Trophoblast cell (in vitro differentiated cells and primary cell): ENCODE measurements around the gene FBXL19.

ENCODE experiments used
- DNase-seq, 2 donors: peaks; one replicate each; pipeline ENCODE4 v3.0.0-alpha.2; 2016
- H2AFZ ChIP-seq: 2 replicates; pipeline ENCODE4 v1.6.1; 2013; ENCODE audit warnings: low read length, moderate library complexity, mild to moderate bottlenecking; ENCODE audit not compliant: insufficient read depth, poor library complexity
- H2AK5ac ChIP-seq: 2 replicates; pipeline ENCODE4 v1.6.1; 2013; ENCODE audit warnings: mild to moderate bottlenecking, low read length
- H2BK120ac ChIP-seq: 2 replicates; pipeline ENCODE4 v1.6.1; 2013; ENCODE audit warnings: low read length, mild to moderate bottlenecking, moderate library complexity; ENCODE audit not compliant: insufficient read depth, poor library complexity
- H2BK12ac ChIP-seq: 2 replicates; pipeline ENCODE4 v1.6.1; 2013; ENCODE audit warnings: mild to moderate bottlenecking, low read length, moderate library complexity
- H2BK5ac ChIP-seq: 2 replicates; pipeline ENCODE4 v1.6.1; 2013; ENCODE audit warnings: low read length, low read depth, moderate library complexity, mild to moderate bottlenecking; ENCODE audit not compliant: poor library complexity
- H3K14ac ChIP-seq: 2 replicates; pipeline ENCODE4 v1.6.1; 2013; ENCODE audit warnings: mild to moderate bottlenecking, low read length
- H3K18ac ChIP-seq: 2 replicates; pipeline ENCODE4 v1.6.1; 2013; ENCODE audit warnings: mild to moderate bottlenecking, low read length
- H3K23ac ChIP-seq: 2 replicates; pipeline ENCODE4 v1.6.1; 2013; ENCODE audit warnings: low read length
- H3K27ac ChIP-seq: 2 replicates; pipeline ENCODE4 v1.5.1; 2013; ENCODE audit warnings: low read depth, mild to moderate bottlenecking, inconsistent platforms, low read length, moderate library complexity
- H3K27me3 ChIP-seq: 2 replicates; pipeline ENCODE4 v1.6.1; 2013; ENCODE audit warnings: inconsistent platforms, mild to moderate bottlenecking, low read length, moderate library complexity; ENCODE audit not compliant: insufficient read depth
- H3K36me3 ChIP-seq, 2 experiments: 1 replicate in 1 of 2; 2 replicates in 1 of 2; pipeline ENCODE4 v1.6.1; 2013; ENCODE audit warnings: low read length in 2 of 2, mild to moderate bottlenecking in 2 of 2, moderate library complexity in 1 of 2; ENCODE audit not compliant: insufficient read depth in 2 of 2, control insufficient read depth in 1 of 2
- H3K4ac ChIP-seq: 2 replicates; pipeline ENCODE4 v1.6.1; 2013; ENCODE audit warnings: low read depth, mild to moderate bottlenecking, low read length, moderate library complexity
- H3K4me1 ChIP-seq, 2 experiments: 1 replicate in 1 of 2; 2 replicates in 1 of 2; pipeline ENCODE4 v1.6.1; 2013; ENCODE audit warnings: low read length in 2 of 2, mild to moderate bottlenecking in 2 of 2, moderate library complexity in 1 of 2; ENCODE audit not compliant: insufficient read depth in 2 of 2, control insufficient read depth in 1 of 2
- H3K4me2 ChIP-seq: 2 replicates; pipeline ENCODE4 v1.6.1; 2013; ENCODE audit warnings: inconsistent platforms, mild to moderate bottlenecking, low read length, moderate library complexity
- H3K4me3 ChIP-seq: 2 replicates; pipeline ENCODE4 v1.5.1; 2013; ENCODE audit warnings: mild to moderate bottlenecking, low read depth, low read length, inconsistent platforms
- H3K79me1 ChIP-seq: one replicate; pipeline ENCODE4 v1.6.1; 2013; ENCODE audit warnings: low read length
- H3K79me2 ChIP-seq: 2 replicates; pipeline ENCODE4 v1.6.1; 2013; ENCODE audit warnings: low read length, mild to moderate bottlenecking; ENCODE audit not compliant: control insufficient read depth, insufficient read depth, poor library complexity
- H3K9ac ChIP-seq: 2 replicates; pipeline ENCODE4 v1.6.1; 2013; ENCODE audit warnings: mild to moderate bottlenecking, low read length
- H3K9me3 ChIP-seq: 2 replicates; pipeline ENCODE4 v1.6.1; 2013; ENCODE audit warnings: low read depth, mild to moderate bottlenecking, control low read depth, inconsistent platforms, low read length; ENCODE audit not compliant: insufficient read depth
- H4K12ac ChIP-seq: 2 replicates; pipeline ENCODE4 v1.6.1; 2013; ENCODE audit warnings: low read depth, mild to moderate bottlenecking, low read length, moderate library complexity
- H4K8ac ChIP-seq: 2 replicates; pipeline ENCODE4 v1.6.1; 2013; ENCODE audit warnings: low read depth, mild to moderate bottlenecking, low read length, moderate library complexity
- H4K91ac ChIP-seq: one replicate; pipeline ENCODE4 v1.6.1; 2013; ENCODE audit warnings: low read depth, mild to moderate bottlenecking, low read length, moderate library complexity
- WGBS: extraction: QIAGEN DNeasy Blood & Tissue Kit; methylation state at CpG from one replicate; pipeline ENCODE4 v1.1.7; 2013; ENCODE audit warnings: missing lambda C conversion rate; ENCODE audit not compliant: insufficient read length, insufficient coverage; ENCODE audit errors: extremely low coverage; 5-methylcytosine and 5-hydroxymethylcytosine counted together

FBXL19 gene

GRCh38 chr16:30980434-30980833 lies 57.1 kb downstream of the FBXL19 start:
- no peak overlapping the region for H3K9ac ChIP-seq
- H3K23ac ChIP-seq, result no peak overlapping the region
- H2BK12ac ChIP-seq, result no peak overlapping the region
- H3K18ac ChIP-seq, result no peak overlapping the region
- WGBS, result no CpG with 5 or more reads among the region's 29 CpGs
- H4K12ac ChIP-seq, result no peak overlapping the region
- H3K4me3 ChIP-seq, result no peak overlapping the region
- no peak overlapping the region for H3K14ac ChIP-seq
- no peak overlapping the region for H2BK120ac ChIP-seq
- H4K8ac ChIP-seq, result no peak overlapping the region
- no peak overlapping the region for H2AFZ ChIP-seq
- H2AK5ac ChIP-seq, result no peak overlapping the region
- no peak overlapping the region for H3K4me2 ChIP-seq
- no peaks in the 10 kb centered on the region for H3K79me2 ChIP-seq
- no peaks in the 10 kb centered on the region for H3K27me3 ChIP-seq
- H3K9me3 ChIP-seq, result peaks cover 3% of the 10 kb centered on the region
- DNase-seq, result no peak
- no peaks in the 10 kb centered on the region for H3K4me1 ChIP-seq
- no peaks in the 10 kb centered on the region for H3K79me1 ChIP-seq
- no peak overlapping the region for H4K91ac ChIP-seq
- no peak overlapping the region for H3K4ac ChIP-seq
- peaks cover 80 to 82% of the 10 kb centered on the region in 2 experiments for H3K36me3 ChIP-seq
- H3K27ac ChIP-seq, result no peak overlapping the region
- no peak overlapping the region for H2BK5ac ChIP-seq

DNA sequence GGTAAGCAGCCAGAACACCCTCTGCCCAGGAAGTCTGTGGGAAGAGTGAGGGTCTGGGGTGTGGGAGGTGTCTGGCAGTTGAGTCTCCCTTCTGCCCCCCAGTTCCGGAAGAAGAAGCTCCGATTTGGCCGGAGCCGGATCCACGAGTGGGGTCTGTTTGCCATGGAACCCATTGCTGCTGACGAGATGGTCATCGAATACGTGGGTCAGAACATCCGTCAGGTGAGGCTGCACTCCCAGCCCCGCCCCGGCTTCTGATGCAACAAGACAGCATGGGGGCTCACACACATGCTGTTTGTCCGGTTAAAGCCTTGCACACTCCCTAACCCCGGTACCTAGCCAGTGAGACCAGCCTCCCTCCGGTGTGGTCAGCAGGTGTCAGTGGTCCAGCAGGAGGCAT lies 57.6 kb downstream of the FBXL19 start:
- H3K79me2 ChIP-seq, result no peaks in the 10 kb centered on the region
- no CpG with 5 or more reads among the region's 14 CpGs for WGBS
- H3K18ac ChIP-seq, result no peak overlapping the region

DNA sequence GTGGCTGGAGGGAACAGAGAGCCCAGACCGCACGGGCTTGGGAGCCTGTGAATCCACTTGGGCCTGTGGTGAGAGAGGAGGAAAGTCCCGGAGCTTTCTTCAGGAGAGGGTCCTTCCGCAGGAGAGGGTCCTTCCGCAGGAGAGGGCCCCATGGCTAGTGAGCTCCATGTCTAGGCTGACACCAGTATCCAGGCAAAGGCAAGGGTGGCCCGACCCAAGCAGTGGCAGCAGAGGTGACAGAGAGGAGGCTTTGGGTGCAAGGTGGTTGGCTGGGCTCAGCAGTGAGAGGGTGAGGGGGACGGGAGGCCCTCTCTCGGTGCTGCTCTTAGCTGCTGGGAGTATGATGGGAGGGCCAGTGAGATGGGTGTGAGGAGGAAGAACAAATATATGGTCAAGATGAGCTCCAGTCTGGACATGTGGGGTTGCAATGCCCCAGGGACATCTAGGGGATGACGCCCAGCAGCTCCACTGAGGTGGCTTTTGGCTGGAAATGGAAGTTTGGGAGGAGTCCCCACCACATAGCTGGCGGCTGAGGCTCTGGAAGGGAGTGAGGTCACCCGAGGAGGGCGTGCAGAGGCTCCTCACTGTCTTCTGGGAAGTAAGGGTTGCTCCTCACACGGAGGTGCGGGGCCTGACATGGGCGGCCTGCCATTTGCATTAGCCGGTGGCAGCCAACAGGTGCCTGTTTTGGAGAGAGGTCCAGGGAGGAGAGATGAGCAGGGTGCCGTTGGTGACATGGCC lies 59.3 kb downstream of the FBXL19 start:
- Histone ChIP-seq H3K4me3 (no peak overlapping the region), H3K9me3 (peaks cover 2% of the 10 kb centered on the region), H3K14ac (no peak overlapping the region), H2AFZ (no peak overlapping the region), H3K79me1 (no peaks in the 10 kb centered on the region), H3K79me2 (no peaks in the 10 kb centered on the region), H3K36me3 (peaks cover 60 to 65% of the 10 kb centered on the region in 2 experiments), H3K4ac (no peak overlapping the region), H2BK12ac (no peak overlapping the region), H4K91ac (no peak overlapping the region), H2BK5ac (no peak overlapping the region), H3K4me1 (no peaks in the 10 kb centered on the region), H3K4me2 (no peak overlapping the region), H4K12ac (no peak overlapping the region), H3K27ac (no peak overlapping the region), H3K18ac (no peak overlapping the region), H3K9ac (no peak overlapping the region), H4K8ac (no peak overlapping the region), H2AK5ac (no peak overlapping the region), H3K23ac (no peak overlapping the region), H2BK120ac (no peak overlapping the region), H3K27me3 (no peaks in the 10 kb centered on the region)
- DNase-seq, result no peak
- no CpG with 5 or more reads among the region's 17 CpGs for WGBS

More for the DNA sequence above, 57.6 kb downstream of the FBXL19 start:
- Histone ChIP-seq H3K23ac (no peak overlapping the region), H2BK12ac (no peak overlapping the region), H3K79me1 (no peaks in the 10 kb centered on the region), H3K27ac (no peak overlapping the region), H4K8ac (no peak overlapping the region), H2BK5ac (no peak overlapping the region), H3K4me3 (no peak overlapping the region), H3K14ac (no peak overlapping the region), H3K9ac (no peak overlapping the region), H3K4ac (no peak overlapping the region), H4K12ac (no peak overlapping the region), H2AK5ac (no peak overlapping the region), H4K91ac (no peak overlapping the region), H3K9me3 (peaks cover 3% of the 10 kb centered on the region), H2AFZ (no peak overlapping the region), H3K4me2 (no peak overlapping the region), H3K36me3 (peaks cover 76 to 78% of the 10 kb centered on the region in 2 experiments), H3K27me3 (no peaks in the 10 kb centered on the region), H3K4me1 (no peaks in the 10 kb centered on the region), H2BK120ac (no peak overlapping the region)
- DNase-seq, result no peak

- WGBS, result no CpG with 5 or more reads among the region's 25 CpGs
- DNase-seq, result no peak
- H3K27me3 ChIP-seq, result no peaks in the 10 kb centered on the region
- H3K79me2 ChIP-seq, result no peaks in the 10 kb centered on the region
- H3K23ac ChIP-seq, result no peak overlapping the region
- no peak overlapping the region for H3K4me2 ChIP-seq
- H4K12ac ChIP-seq, result no peak overlapping the region
- H2AFZ ChIP-seq, result no peak overlapping the region
- peaks cover 56 to 61% of the 10 kb centered on the region in 2 experiments for H3K36me3 ChIP-seq
- H4K91ac ChIP-seq, result no peak overlapping the region
- no peak overlapping the region for H3K9ac ChIP-seq
- H3K79me1 ChIP-seq, result no peaks in the 10 kb centered on the region
- no peak overlapping the region for H2BK12ac ChIP-seq
- H3K4me1 ChIP-seq, result no peaks in the 10 kb centered on the region
- H2BK5ac ChIP-seq, result no peak overlapping the region
- H3K9me3 ChIP-seq, result peaks cover 2% of the 10 kb centered on the region
- no peak overlapping the region for H2AK5ac ChIP-seq
- no peak overlapping the region for H4K8ac ChIP-seq
- no peak overlapping the region for H3K27ac ChIP-seq
- H3K18ac ChIP-seq, result no peak overlapping the region
- H3K14ac ChIP-seq, result no peak overlapping the region
- no peak overlapping the region for H3K4me3 ChIP-seq
- no peak overlapping the region for H3K4ac ChIP-seq
- H2BK120ac ChIP-seq, result no peak overlapping the region
Measured at GRCh38 chr16:30983289-30983889, 60.0 kb downstream of the FBXL19 start.
